ENCODE results near the gene ZNF107. TPM values are rescaled to one million over a fixed set of nuclear protein-coding genes. Genes with fewer than 3 reads are reported as not detected.

Gene ZNF107
- total and polyA plus RNA-seq, 4 donors, result 0.60 to 4.9 (median 1.4) TPM

DNA sequence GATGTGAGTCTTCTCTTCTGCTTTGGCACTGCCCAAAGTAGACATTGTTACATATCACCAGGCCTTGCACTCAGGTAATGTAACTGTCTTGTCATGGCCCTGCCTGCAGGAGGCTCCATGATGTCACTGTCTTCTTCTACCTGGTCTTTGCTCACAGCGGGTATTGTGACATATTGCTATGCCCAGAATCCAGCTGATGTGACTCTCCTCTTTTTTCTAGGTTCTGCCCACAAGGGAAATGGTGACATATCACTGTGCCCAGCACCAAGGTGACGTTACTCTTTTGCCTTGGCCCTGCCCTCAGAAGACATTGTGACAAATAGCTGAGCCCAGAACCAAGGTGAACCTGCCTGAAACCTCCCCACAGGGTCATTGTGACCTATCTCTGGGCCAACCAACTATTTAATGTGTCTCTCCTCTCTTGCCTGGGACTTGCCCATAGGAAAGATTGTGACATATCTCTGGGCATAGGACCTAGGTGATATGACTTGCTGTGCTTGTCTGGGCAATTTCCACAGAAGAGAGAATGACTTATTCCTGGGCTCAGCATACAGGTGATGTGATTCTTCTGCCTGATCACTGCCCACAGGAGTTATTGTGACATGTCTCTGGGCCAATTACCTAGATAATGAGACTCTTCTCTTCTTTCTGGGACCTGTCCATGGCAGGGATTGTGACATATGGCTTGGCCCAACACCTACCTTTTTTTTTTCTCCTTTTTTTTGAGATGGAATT is 26.5 kb upstream of the ZNF107 start:
- no peaks in the 10 kb centered on the region for H3K27me3 ChIP-seq (ENCODE audit: control insufficient read depth in 4 of 4, insufficient read depth in 4 of 4, low read length in 3 of 4)
- WGBS, result 62% methylated on average over 2 of the region's 2 CpGs
- H3K4me3 ChIP-seq (ENCODE audit: low read depth in 1 of 3, low read length in 3 of 3), result no peak overlapping the region
- H3K9ac ChIP-seq (ENCODE audit: low read depth in 1 of 2, low read length in 2 of 2), result no peak overlapping the region
- no peaks in the 10 kb centered on the region for H3K36me3 ChIP-seq (ENCODE audit: control insufficient read depth in 4 of 4, insufficient read depth in 3 of 4, low read depth in 1 of 4, low read length in 3 of 4)
- H3K9me3 ChIP-seq (ENCODE audit: control insufficient read depth in 4 of 4, low read length in 3 of 4), result peaks cover 0 to 2% (median 0%) of the 10 kb centered on the region in 4 donors
- H3K4me1 ChIP-seq (ENCODE audit: control insufficient read depth in 4 of 4, insufficient read depth in 4 of 4, low read length in 3 of 4), result no peaks in the 10 kb centered on the region
- no peak for DNase-seq (ENCODE audit: low spot score)
- H3K27ac ChIP-seq (ENCODE audit: low read depth in 1 of 2, low read length in 2 of 2), result no peak overlapping the region
- TF ChIP-seq YY1 (IDR thresholded peaks at IDR 0.05) (no peak), RAD21 (IDR thresholded peaks at IDR 0.05) (no peak), NR2F2 (IDR thresholded peaks at IDR 0.05) (no peak), FOXA2 (IDR thresholded peaks at IDR 0.05) (no peak), FOXA1 (IDR thresholded peaks at IDR 0.05) (no peak), JUND (IDR thresholded peaks at IDR 0.05) (no peak), HNF4A (conservative IDR thresholded peaks at IDR 0.05) (no peak)
- TF ChIP-seq, protein P1, sequence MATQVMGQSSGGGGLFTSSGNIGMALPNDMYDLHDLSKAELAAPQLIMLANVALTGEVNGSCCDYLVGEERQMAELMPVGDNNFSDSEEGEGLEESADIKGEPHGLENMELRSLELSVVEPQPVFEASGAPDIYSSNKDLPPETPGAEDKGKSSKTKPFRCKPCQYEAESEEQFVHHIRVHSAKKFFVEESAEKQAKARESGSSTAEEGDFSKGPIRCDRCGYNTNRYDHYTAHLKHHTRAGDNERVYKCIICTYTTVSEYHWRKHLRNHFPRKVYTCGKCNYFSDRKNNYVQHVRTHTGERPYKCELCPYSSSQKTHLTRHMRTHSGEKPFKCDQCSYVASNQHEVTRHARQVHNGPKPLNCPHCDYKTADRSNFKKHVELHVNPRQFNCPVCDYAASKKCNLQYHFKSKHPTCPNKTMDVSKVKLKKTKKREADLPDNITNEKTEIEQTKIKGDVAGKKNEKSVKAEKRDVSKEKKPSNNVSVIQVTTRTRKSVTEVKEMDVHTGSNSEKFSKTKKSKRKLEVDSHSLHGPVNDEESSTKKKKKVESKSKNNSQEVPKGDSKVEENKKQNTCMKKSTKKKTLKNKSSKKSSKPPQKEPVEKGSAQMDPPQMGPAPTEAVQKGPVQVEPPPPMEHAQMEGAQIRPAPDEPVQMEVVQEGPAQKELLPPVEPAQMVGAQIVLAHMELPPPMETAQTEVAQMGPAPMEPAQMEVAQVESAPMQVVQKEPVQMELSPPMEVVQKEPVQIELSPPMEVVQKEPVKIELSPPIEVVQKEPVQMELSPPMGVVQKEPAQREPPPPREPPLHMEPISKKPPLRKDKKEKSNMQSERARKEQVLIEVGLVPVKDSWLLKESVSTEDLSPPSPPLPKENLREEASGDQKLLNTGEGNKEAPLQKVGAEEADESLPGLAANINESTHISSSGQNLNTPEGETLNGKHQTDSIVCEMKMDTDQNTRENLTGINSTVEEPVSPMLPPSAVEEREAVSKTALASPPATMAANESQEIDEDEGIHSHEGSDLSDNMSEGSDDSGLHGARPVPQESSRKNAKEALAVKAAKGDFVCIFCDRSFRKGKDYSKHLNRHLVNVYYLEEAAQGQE (IDR thresholded peaks at IDR 0.05), result no peak
- TF ChIP-seq, protein P2, sequence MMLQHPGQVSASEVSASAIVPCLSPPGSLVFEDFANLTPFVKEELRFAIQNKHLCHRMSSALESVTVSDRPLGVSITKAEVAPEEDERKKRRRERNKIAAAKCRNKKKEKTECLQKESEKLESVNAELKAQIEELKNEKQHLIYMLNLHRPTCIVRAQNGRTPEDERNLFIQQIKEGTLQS (IDR thresholded peaks at IDR 0.05), result no peak
- TF ChIP-seq, protein P3, sequence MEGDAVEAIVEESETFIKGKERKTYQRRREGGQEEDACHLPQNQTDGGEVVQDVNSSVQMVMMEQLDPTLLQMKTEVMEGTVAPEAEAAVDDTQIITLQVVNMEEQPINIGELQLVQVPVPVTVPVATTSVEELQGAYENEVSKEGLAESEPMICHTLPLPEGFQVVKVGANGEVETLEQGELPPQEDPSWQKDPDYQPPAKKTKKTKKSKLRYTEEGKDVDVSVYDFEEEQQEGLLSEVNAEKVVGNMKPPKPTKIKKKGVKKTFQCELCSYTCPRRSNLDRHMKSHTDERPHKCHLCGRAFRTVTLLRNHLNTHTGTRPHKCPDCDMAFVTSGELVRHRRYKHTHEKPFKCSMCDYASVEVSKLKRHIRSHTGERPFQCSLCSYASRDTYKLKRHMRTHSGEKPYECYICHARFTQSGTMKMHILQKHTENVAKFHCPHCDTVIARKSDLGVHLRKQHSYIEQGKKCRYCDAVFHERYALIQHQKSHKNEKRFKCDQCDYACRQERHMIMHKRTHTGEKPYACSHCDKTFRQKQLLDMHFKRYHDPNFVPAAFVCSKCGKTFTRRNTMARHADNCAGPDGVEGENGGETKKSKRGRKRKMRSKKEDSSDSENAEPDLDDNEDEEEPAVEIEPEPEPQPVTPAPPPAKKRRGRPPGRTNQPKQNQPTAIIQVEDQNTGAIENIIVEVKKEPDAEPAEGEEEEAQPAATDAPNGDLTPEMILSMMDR (IDR thresholded peaks at IDR 0.05; ENCODE audit: low read depth, low read length, missing input control), result no peak
- TF ChIP-seq, protein P4, sequence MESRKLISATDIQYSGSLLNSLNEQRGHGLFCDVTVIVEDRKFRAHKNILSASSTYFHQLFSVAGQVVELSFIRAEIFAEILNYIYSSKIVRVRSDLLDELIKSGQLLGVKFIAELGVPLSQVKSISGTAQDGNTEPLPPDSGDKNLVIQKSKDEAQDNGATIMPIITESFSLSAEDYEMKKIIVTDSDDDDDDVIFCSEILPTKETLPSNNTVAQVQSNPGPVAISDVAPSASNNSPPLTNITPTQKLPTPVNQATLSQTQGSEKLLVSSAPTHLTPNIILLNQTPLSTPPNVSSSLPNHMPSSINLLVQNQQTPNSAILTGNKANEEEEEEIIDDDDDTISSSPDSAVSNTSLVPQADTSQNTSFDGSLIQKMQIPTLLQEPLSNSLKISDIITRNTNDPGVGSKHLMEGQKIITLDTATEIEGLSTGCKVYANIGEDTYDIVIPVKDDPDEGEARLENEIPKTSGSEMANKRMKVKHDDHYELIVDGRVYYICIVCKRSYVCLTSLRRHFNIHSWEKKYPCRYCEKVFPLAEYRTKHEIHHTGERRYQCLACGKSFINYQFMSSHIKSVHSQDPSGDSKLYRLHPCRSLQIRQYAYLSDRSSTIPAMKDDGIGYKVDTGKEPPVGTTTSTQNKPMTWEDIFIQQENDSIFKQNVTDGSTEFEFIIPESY (IDR thresholded peaks at IDR 0.05), result no peak

DNA sequence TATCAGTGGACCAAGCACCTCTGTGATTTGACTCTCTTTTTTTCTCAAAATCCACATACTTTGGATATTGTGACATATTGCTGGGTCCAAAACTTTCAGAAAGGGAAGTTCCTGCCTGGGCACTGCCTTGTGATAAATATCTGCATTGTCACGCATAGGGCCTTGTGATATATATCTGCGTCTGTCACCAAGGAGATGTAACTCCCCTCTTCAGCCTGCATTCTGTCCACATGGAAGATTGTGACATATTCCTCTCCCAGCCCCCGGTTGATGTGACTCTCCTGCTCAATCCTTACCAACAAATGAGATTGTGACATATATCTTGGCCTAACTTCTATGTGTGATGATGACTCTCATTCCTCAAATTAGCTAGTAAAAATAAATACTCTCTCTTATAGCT is 25.4 kb upstream of the ZNF107 start:
- 56% methylated on average over 3 of the region's 3 CpGs for WGBS
- Histone ChIP-seq H3K27me3 (ENCODE audit: control insufficient read depth in 4 of 4, insufficient read depth in 4 of 4, low read length in 3 of 4) (no peaks in the 10 kb centered on the region), H3K4me3 (ENCODE audit: low read depth in 1 of 3, low read length in 3 of 3) (no peak overlapping the region), H3K4me1 (ENCODE audit: control insufficient read depth in 4 of 4, insufficient read depth in 4 of 4, low read length in 3 of 4) (no peaks in the 10 kb centered on the region), H3K27ac (ENCODE audit: low read depth in 1 of 2, low read length in 2 of 2) (no peak overlapping the region), H3K36me3 (ENCODE audit: control insufficient read depth in 4 of 4, insufficient read depth in 3 of 4, low read depth in 1 of 4, low read length in 3 of 4) (no peaks in the 10 kb centered on the region), H3K9me3 (ENCODE audit: control insufficient read depth in 4 of 4, low read length in 3 of 4) (peaks cover 0 to 2% (median 0%) of the 10 kb centered on the region in 4 donors), H3K9ac (ENCODE audit: low read depth in 1 of 2, low read length in 2 of 2) (no peak overlapping the region)
- no peak for DNase-seq (ENCODE audit: low spot score)
- TF ChIP-seq, protein P2 (IDR thresholded peaks at IDR 0.05), result no peak
- TF ChIP-seq, protein P4 (IDR thresholded peaks at IDR 0.05), result no peak
- no peak for TF ChIP-seq EGR1 (IDR thresholded peaks at IDR 0.05; ENCODE audit: low read depth in 2 of 2)
- TF ChIP-seq TAF1 (conservative IDR thresholded peaks at IDR 0.05), result no peak
- TF ChIP-seq, protein P1 (IDR thresholded peaks at IDR 0.05), result no peak
- no peak for TF ChIP-seq GABPA (IDR thresholded peaks at IDR 0.05 in 1 of 2, conservative IDR thresholded peaks at IDR 0.05 in 1 of 2)
- TF ChIP-seq, protein P5, sequence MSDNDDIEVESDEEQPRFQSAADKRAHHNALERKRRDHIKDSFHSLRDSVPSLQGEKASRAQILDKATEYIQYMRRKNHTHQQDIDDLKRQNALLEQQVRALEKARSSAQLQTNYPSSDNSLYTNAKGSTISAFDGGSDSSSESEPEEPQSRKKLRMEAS (IDR thresholded peaks at IDR 0.05), result no peak
- no peak for TF ChIP-seq HNF4G (IDR thresholded peaks at IDR 0.05)
- TF ChIP-seq NR2F2 (IDR thresholded peaks at IDR 0.05), result no peak
- no peak for TF ChIP-seq RXRA (IDR thresholded peaks at IDR 0.05)
- TF ChIP-seq YY1 (IDR thresholded peaks at IDR 0.05), result no peak

Data from liver (tissue), 9 donors.